ENCODE results near the gene MYBPC2. TPM values are rescaled to one million over a fixed set of nuclear protein-coding genes. Genes with fewer than 3 reads are reported as not detected.

Gene MYBPC2
- total RNA-seq, 4 donors from 2014 or later, result 0.21 TPM; not detected in 3

DNA sequence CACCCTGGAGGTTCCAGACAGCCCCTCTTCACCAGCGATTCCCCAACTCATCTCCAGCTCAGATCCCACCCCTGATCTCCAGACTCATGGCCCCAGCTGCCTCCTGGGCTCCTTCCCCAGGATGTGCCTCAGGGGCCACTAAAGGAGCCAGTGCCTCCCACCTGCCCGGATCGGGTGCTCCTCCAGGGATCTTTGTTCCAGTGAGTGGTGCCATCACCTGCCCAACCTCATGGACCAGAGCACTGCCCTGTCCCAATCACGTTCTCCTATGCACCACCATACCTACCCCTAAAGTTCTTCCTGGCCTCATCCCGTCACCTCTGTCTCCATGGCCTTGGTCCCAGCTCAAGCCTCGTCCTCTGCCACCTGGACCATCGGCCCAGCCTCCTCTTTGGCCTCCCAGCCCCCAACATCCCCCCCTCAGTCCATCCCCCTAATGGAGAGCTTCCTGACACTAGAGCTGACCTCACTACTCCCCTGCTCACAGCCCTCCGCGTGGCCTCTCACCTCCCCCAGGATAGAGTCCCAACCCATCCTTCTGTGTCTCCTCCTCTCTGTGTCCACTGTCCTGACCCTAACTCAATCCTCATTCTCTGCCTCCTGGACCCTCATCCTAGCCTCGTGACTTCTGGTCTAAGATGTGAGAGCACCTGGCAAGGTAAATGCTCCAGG, 52.7 kb downstream of the MYBPC2 start:
- Histone ChIP-seq H3K9me3 (peaks cover 0 to 3% (median 0%) of the 10 kb centered on the region in 4 donors), H3K27ac (no peak overlapping the region), H3K4me1 (no peaks in the 10 kb centered on the region), H3K27me3 (peaks cover 0 to 36% of the 10 kb centered on the region in 2 donors), H3K4me3 (no peak overlapping the region), H3K36me3 (peaks cover 0 to 51% (median 5%) of the 10 kb centered on the region in 3 donors)
- WGBS, 2 donors, result 84 to 94% methylated on average over 10 of the region's 10 CpGs
- TF ChIP-seq CTCF (IDR thresholded peaks at IDR 0.05) (no peak), POLR2A (IDR thresholded peaks at IDR 0.05) (no peak), EP300 (IDR thresholded peaks at IDR 0.05) (no peak)
- DNase-seq (ENCODE audit: low spot score in 2 of 2), result no peak

DNA sequence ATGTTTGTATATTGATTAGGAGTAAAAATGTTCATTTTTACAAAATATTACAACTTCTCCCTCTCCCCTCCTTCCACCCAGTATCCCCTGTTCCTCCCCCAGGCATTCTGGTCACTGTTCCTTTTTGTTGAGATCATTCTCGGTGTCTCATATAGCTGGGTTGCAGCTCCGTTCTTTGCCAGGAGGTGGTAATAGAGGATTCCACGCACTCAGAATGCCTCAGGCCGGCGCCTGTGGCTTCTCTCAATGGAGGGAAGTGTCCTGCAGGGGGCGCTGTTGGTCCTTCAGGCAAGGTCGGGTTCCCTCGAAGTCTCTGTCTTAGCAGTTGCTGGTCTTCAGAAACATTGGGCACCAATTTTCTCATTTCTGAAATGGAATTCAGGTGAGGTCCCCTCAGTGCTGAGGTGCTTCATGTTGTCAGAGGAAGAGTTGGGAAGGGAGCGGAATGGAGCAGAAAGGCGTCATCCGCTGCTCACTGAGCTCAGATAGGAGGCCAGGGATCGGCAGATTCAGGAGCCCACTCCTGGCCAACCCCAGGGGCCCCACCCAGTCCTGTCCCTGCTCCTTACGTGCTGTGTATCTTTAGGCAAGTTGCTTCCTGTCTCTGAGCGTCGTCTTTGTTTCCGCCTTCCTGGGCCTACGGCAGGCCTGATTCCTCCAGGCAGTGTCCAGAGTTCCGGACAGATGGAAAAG, 54.3 kb downstream of the MYBPC2 start:
- Histone ChIP-seq H3K4me1 (peaks cover 0 to 5% (median 0%) of the 10 kb centered on the region in 4 donors), H3K27me3 (peaks cover 0 to 52% of the 10 kb centered on the region in 2 donors), H3K27ac (no peak overlapping the region), H3K9me3 (peaks cover 0 to 4% (median 0%) of the 10 kb centered on the region in 4 donors), H3K36me3 (peaks cover 0 to 38% (median 0%) of the 10 kb centered on the region in 3 donors), H3K4me3 (no peak overlapping the region)
- TF ChIP-seq EP300 (IDR thresholded peaks at IDR 0.05), result no peak
- TF ChIP-seq POLR2A (IDR thresholded peaks at IDR 0.05), result no peak
- peak in 1 of 5 experiments; percentile 7 for TF ChIP-seq CTCF (IDR thresholded peaks at IDR 0.05)
- 72 to 76% methylated on average over 18 of the region's 18 CpGs for WGBS, 2 donors
- no peak for DNase-seq (ENCODE audit: low spot score in 2 of 2)

- peaks cover 0 to 56% of the 10 kb centered on the region in 2 donors for H3K27me3 ChIP-seq
- no peak for DNase-seq (ENCODE audit: low spot score in 2 of 2)
- H3K4me1 ChIP-seq, result peaks cover 0 to 8% (median 0%) of the 10 kb centered on the region in 4 donors
- peaks cover 0 to 4% (median 0%) of the 10 kb centered on the region in 4 donors for H3K9me3 ChIP-seq
- TF ChIP-seq POLR2A (IDR thresholded peaks at IDR 0.05), result no peak
- no peak overlapping the region for H3K4me3 ChIP-seq
- 12% methylated on average over 13 of the region's 13 CpGs for WGBS, 2 donors
- H3K27ac ChIP-seq, result no peak overlapping the region
- peaks cover 0 to 21% (median 0%) of the 10 kb centered on the region in 3 donors for H3K36me3 ChIP-seq
These were observed 55.9 kb downstream of the MYBPC2 start for GRCh38 chr19:50488389-50489194.

- H3K27ac ChIP-seq, result no peak overlapping the region
- WGBS, 2 donors, result 31 to 34% methylated on average over 24 of the region's 24 CpGs
- TF ChIP-seq EP300 (IDR thresholded peaks at IDR 0.05), result no peak
- TF ChIP-seq CTCF (IDR thresholded peaks at IDR 0.05), result no peak
- TF ChIP-seq POLR2A (IDR thresholded peaks at IDR 0.05), result no peak
- peaks cover 0 to 8% (median 0%) of the 10 kb centered on the region in 4 donors for H3K4me1 ChIP-seq
- H3K9me3 ChIP-seq, result peaks cover 0 to 4% (median 0%) of the 10 kb centered on the region in 4 donors
- H3K4me3 ChIP-seq, result no peak overlapping the region
- H3K36me3 ChIP-seq, result peaks cover 0 to 14% (median 0%) of the 10 kb centered on the region in 3 donors
- DNase-seq (ENCODE audit: low spot score in 2 of 2), result no peak
- peaks cover 0 to 56% of the 10 kb centered on the region in 2 donors for H3K27me3 ChIP-seq
These were observed 56.8 kb downstream of the MYBPC2 start for GRCh38 chr19:50489461-50490011.

DNA sequence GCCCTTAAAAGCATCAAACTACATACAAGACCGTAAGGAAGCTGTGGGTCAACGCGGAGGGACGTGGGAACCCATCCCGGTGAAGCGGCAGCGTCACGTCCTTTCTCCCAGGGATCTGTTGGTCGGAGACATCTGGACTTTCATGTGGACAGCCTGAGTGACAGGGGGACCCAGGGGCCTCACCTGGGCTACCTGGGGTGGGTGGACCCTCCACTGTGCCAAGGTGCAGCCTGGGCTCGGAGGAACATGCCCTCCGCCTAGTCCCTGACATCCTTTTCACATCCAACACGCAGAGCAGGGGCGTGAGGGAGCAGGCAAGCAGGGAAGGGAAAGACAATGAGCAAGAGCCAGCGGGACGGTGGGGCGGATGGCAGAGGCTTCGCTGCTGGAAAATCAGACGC, 57.7 kb downstream of the MYBPC2 start:
- WGBS, 2 donors, result 93 to 95% methylated on average over 18 of the region's 18 CpGs
- Histone ChIP-seq H3K27ac (no peak overlapping the region), H3K4me1 (peaks cover 0 to 8% (median 0%) of the 10 kb centered on the region in 4 donors), H3K9me3 (peaks cover 0 to 4% (median 0%) of the 10 kb centered on the region in 4 donors), H3K27me3 (peaks cover 0 to 56% of the 10 kb centered on the region in 2 donors), H3K4me3 (no peak overlapping the region), H3K36me3 (peaks cover 0 to 5% (median 0%) of the 10 kb centered on the region in 3 donors)
- no peak for DNase-seq (ENCODE audit: low spot score in 2 of 2)
- no peak for TF ChIP-seq CTCF (IDR thresholded peaks at IDR 0.05)
- TF ChIP-seq EP300 (IDR thresholded peaks at IDR 0.05), result no peak
- no peak for TF ChIP-seq POLR2A (IDR thresholded peaks at IDR 0.05)

Measured in tibial nerve (tissue), 4 donors.